Right ventricle myocardium inferior (tissue), 1 donor: ENCODE results near the gene PARN. TPM values are rescaled to one million over a fixed set of nuclear protein-coding genes. Genes with fewer than 3 reads are reported as not detected.
"Not testable (repeated sequence)": the region's sequence is repeated elsewhere in the genome, so short reads cannot be mapped to it uniquely, and the experiment has no call there.

Experiments used
- ATAC-seq: fragments of 200-7000 bp; cut with Tn5 transposase; one replicate; pipeline ENCODE4 v1.9.1; 2020; ENCODE audit warnings: mild to moderate bottlenecking, moderate library complexity
- DNase-seq: peaks from one replicate; pipeline ENCODE4 v3.0.0; 2021; ENCODE audit errors: missing footprints
- intact Hi-C: fragments of 100-400 bp; cut with DNase I; formaldehyde crosslinking; loops from one replicate; pipeline ENCODE4 v1.11.0; 2022
- total RNA-seq: library from RNA; stranded (reverse); fragmentation: NEBNext Ultra II Directional; extraction: Animal tissue kit (Norgen Biotek cat#: 25700); gene quantifications from one replicate; pipeline ENCODE4 v1.2.1, GENCODE V29; 2021
- donor health status: DM: no; HTN: yes; CAD: no; lungs with severe emphysema.

The PARN gene
- total RNA-seq, 1 donor from 2014 or later: 17.2 TPM

GRCh38 chr16:14402114-14403000, 227.7 kb downstream of the PARN start:
- intact Hi-C loops, DNase-seq, ATAC-seq: not testable (repeated sequence)

- DNase-seq, ATAC-seq, intact Hi-C loops: not testable (repeated sequence)
Measured at GRCh38 chr16:14401711-14402061, 228.4 kb downstream of the PARN start.

GRCh38 chr16:14400978-14401710, 228.9 kb downstream of the PARN start:
- intact Hi-C loops, DNase-seq, ATAC-seq: not testable (repeated sequence)

GRCh38 chr16:14400285-14400977, 229.6 kb downstream of the PARN start:
- ATAC-seq (no peak), DNase-seq (no peak)
- intact Hi-C loops: no loop called here

GRCh38 chr16:14399378-14400284, 230.4 kb downstream of the PARN start:
- peak; percentile 83 for ATAC-seq
- intact Hi-C loops: no loop called here
- no peak for DNase-seq

- intact Hi-C loops: no loop called here
- ATAC-seq (no peak), DNase-seq (no peak)
Measured at GRCh38 chr16:14398014-14398717, 231.9 kb downstream of the PARN start.

GRCh38 chr16:14395710-14396304, 234.3 kb downstream of the PARN start:
- ATAC-seq, DNase-seq, intact Hi-C loops: not testable (repeated sequence)

GRCh38 chr16:14394834-14395233, 235.2 kb downstream of the PARN start:
- no peak for DNase-seq
- intact Hi-C loops: no loop called here
- no peak for ATAC-seq

- ATAC-seq: no peak
- intact Hi-C loops: no loop called here
- DNase-seq: no peak
Measured at GRCh38 chr16:14392960-14393359, 237.1 kb downstream of the PARN start.

GRCh38 chr16:14389359-14389758, 240.7 kb downstream of the PARN start:
- intact Hi-C loops: no loop called here
- ATAC-seq (no peak), DNase-seq (no peak)

- DNase-seq (no peak), ATAC-seq (no peak)
- intact Hi-C loops: no loop called here
Measured at GRCh38 chr16:14388243-14388642, 241.8 kb downstream of the PARN start.

- DNase-seq: no peak
- ATAC-seq: no peak
- intact Hi-C loops: no loop called here
Measured at GRCh38 chr16:14386115-14386514, 243.9 kb downstream of the PARN start.

Other genes with a start within 250 kb of the PARN start
- gene BFAR, start 2.7 kb upstream of the PARN start, total RNA-seq: 26.0 TPM
- gene PLA2G10, start 64.0 kb upstream of the PARN start, total RNA-seq: not detected
- 1.4 TPM for gene NPIPA3, start 73.2 kb upstream of the PARN start, total RNA-seq
- 3.0 TPM for gene NPIPA2, start 112.3 kb upstream of the PARN start, total RNA-seq
- 128 TPM for gene NOMO1, start 203.5 kb upstream of the PARN start, total RNA-seq